ENCODE data around the gene TERC. TPM values are rescaled to one million over a fixed set of nuclear protein-coding genes. Genes with fewer than 3 reads are reported as not detected.

TERC gene
- total and polyA plus RNA-seq, 10 of the 15 experiments (the other 5 are each of a cell fraction or from before 2014, with no cell fraction given): 0.43 to 125 (median 6.2) TPM; not detected in 4

GRCh38 chr3:169764882-169765612 lies at the start of gene TERC (continued):
- TF ChIP-seq RAD21 (IDR thresholded peaks at IDR 0.05; ENCODE audit: insufficient read depth, low read depth, low read length) (no peak), KDM1A (IDR thresholded peaks at IDR 0.05; ENCODE audit: borderline replicate concordance) (no peak), YY1 (IDR thresholded peaks at IDR 0.05; ENCODE audit: low read depth, low read length) (peak; percentile 92), KAT2A (conservative IDR thresholded peaks at IDR 0.05; ENCODE audit: control insufficient read depth, low read depth, low read length) (no peak), SIN3A (IDR thresholded peaks at IDR 0.05; ENCODE audit: low read depth, low read length) (no peak), SIX5 (IDR thresholded peaks at IDR 0.05; ENCODE audit: low read depth, low read length, severe bottlenecking) (no peak), JUNB (IDR thresholded peaks at IDR 0.05) (no peak), NRF1 (conservative IDR thresholded peaks at IDR 0.05; ENCODE audit: low read depth, low read length) (no peak)
- TF ChIP-seq, protein P1, sequence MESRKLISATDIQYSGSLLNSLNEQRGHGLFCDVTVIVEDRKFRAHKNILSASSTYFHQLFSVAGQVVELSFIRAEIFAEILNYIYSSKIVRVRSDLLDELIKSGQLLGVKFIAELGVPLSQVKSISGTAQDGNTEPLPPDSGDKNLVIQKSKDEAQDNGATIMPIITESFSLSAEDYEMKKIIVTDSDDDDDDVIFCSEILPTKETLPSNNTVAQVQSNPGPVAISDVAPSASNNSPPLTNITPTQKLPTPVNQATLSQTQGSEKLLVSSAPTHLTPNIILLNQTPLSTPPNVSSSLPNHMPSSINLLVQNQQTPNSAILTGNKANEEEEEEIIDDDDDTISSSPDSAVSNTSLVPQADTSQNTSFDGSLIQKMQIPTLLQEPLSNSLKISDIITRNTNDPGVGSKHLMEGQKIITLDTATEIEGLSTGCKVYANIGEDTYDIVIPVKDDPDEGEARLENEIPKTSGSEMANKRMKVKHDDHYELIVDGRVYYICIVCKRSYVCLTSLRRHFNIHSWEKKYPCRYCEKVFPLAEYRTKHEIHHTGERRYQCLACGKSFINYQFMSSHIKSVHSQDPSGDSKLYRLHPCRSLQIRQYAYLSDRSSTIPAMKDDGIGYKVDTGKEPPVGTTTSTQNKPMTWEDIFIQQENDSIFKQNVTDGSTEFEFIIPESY (IDR thresholded peaks at IDR 0.05): no peak

All from GM12878 (cell line).